Testis (tissue), 3 donors: Measurements from ENCODE around the gene SGPL1. TPM values are rescaled to one million over a fixed set of nuclear protein-coding genes. Genes with fewer than 3 reads are reported as not detected.

Experiments used
- DNase-seq: peaks from one replicate; pipeline ENCODE4 v3.0.0-alpha.2; 2019
- H3K27ac ChIP-seq, 2 donors: fragments of 200-600 bp; sonication (generic); one replicate each; pipeline ENCODE4 v1.5.1; 2019
- H3K27me3 ChIP-seq: fragments of 200-600 bp; sonication (generic); one replicate; pipeline ENCODE4 v1.5.1; 2019
- H3K36me3 ChIP-seq: fragments of 200-600 bp; sonication (generic); one replicate; pipeline ENCODE4 v1.5.1; 2017; ENCODE audit warnings: low read depth; ENCODE audit errors: missing control alignments
- H3K4me1 ChIP-seq: fragments of 200-600 bp; sonication (generic); one replicate; pipeline ENCODE4 v1.5.1; 2019
- H3K4me3 ChIP-seq, 2 donors: fragments of 200-600 bp; sonication (generic); one replicate each; pipeline ENCODE4 v1.5.1; 2017 to 2019
- H3K9me3 ChIP-seq: fragments of 200-600 bp; sonication (generic); one replicate; pipeline ENCODE4 v1.5.1; 2017
- CTCF ChIP-seq, 3 experiments: fragments of 450-650 bp in 2 of 3; fragments of 200-600 bp in 1 of 3; sonication (generic) in 1 of 3; IDR thresholded peaks; one replicate each; pipeline ENCODE4 v1.5.1; 2016 to 2019; ENCODE audit warnings: antibody characterized with exemption in 3 of 3, mild to moderate bottlenecking in 2 of 3, moderate library complexity in 1 of 3
- POLR2A ChIP-seq: fragments of 450-650 bp; IDR thresholded peaks from one replicate; pipeline ENCODE4 v1.6.1; 2017; ENCODE audit warnings: antibody characterized with exemption, mild to moderate bottlenecking, moderate library complexity
- WGBS, 2 donors: methylation state at CpG; one replicate each; pipeline ENCODE4 v1.1.5; 2018; 5-methylcytosine and 5-hydroxymethylcytosine counted together
- intact Hi-C: fragments of 100-400 bp; cut with DNase I; formaldehyde crosslinking; loops from one replicate; pipeline ENCODE4 v1.15.1; 2023; ENCODE audit warnings: low total_unique reads
- polyA plus RNA-seq: library from polyadenylated mRNA; stranded (reverse); fragments of 350-450 nt; fragmentation: Illumina TruSeq; extraction: RNeasy Lipid Tissue Mini Kit (QIAGEN cat#74804); gene quantifications from one replicate; pipeline ENCODE4 v1.2.3, GENCODE V29; 2014; ENCODE audit warnings: low read depth, low replicate concordance; ENCODE audit not compliant: insufficient read depth
- total RNA-seq, 2 donors: library from RNA; depleted of rRNA; stranded (reverse); fragments of >200 nt; gene quantifications; one replicate each; pipeline ENCODE4 v1.2.3, GENCODE V29; 2016

The SGPL1 gene
- total and polyA plus RNA-seq, 3 donors from 2014 or later: 38.5 to 70.1 (median 64.2) TPM

- intact Hi-C loops: no loop called here
- Histone ChIP-seq H3K27me3 (no peaks in the 10 kb centered on the region), H3K36me3 (no peaks in the 10 kb centered on the region), H3K27ac (no peak overlapping the region), H3K4me3 (no peak overlapping the region), H3K4me1 (peaks cover 31% of the 10 kb centered on the region), H3K9me3 (no peaks in the 10 kb centered on the region)
- no peak for TF ChIP-seq CTCF (IDR thresholded peaks at IDR 0.05)
- no peak for TF ChIP-seq POLR2A
- DNase-seq: no peak
- 61 to 69% methylated on average over 1 of the region's 1 CpG for WGBS, 2 donors
Observed at GRCh38 chr10:70847659-70848360, 32.1 kb downstream of the SGPL1 start.

DNA sequence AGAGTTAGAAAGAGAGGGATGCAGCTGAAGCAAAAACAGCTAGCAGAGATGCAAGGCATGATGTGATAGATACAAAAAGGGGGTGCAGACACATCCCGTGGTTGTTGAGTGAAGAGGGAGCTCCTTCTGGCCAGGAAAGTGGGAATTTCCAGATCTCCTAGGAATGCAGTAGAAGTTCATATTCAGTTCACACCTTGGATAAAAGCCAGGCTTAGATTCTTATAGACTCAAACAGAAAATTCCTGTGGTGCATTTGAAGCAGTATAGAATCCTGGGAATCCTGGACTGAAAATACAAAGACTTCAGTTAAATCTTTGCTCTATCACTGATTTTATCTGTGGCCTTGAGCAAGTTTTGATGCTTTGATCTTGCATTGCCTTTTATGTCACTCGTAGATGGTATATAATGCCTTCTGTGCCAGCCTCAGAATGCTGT lies 33.9 kb downstream of the SGPL1 start:
- Histone ChIP-seq H3K27me3 (no peaks in the 10 kb centered on the region), H3K4me3 (no peak overlapping the region), H3K9me3 (no peaks in the 10 kb centered on the region), H3K27ac (no peak overlapping the region), H3K36me3 (no peaks in the 10 kb centered on the region), H3K4me1 (peaks cover 21% of the 10 kb centered on the region)
- TF ChIP-seq POLR2A (no peak), CTCF (IDR thresholded peaks at IDR 0.05) (no peak)
- intact Hi-C loops: no loop called here
- DNase-seq: no peak
- WGBS, 2 donors: 57 to 69% methylated on average over 2 of the region's 2 CpGs

- Histone ChIP-seq H3K27ac (no peak overlapping the region), H3K36me3 (no peaks in the 10 kb centered on the region), H3K4me3 (no peak overlapping the region), H3K27me3 (no peaks in the 10 kb centered on the region), H3K9me3 (no peaks in the 10 kb centered on the region), H3K4me1 (peaks cover 21% of the 10 kb centered on the region)
- intact Hi-C loops: no loop called here
- WGBS, 2 donors: 67 to 69% methylated on average over 3 of the region's 3 CpGs
- TF ChIP-seq POLR2A (no peak), CTCF (IDR thresholded peaks at IDR 0.05) (no peak)
- DNase-seq: no peak
Observed at GRCh38 chr10:70850097-70850496, 34.3 kb downstream of the SGPL1 start.

- Histone ChIP-seq H3K27me3 (no peaks in the 10 kb centered on the region), H3K4me1 (peaks cover 17% of the 10 kb centered on the region), H3K36me3 (no peaks in the 10 kb centered on the region), H3K9me3 (no peaks in the 10 kb centered on the region), H3K4me3 (no peak overlapping the region), H3K27ac (no peak overlapping the region)
- intact Hi-C loops: no loop called here
- no peak for DNase-seq
- TF ChIP-seq POLR2A (no peak), CTCF (IDR thresholded peaks at IDR 0.05) (no peak)
- WGBS, 2 donors: 75 to 88% methylated on average over 5 of the region's 5 CpGs
Observed at GRCh38 chr10:70851597-70852475, 36.1 kb downstream of the SGPL1 start.
